NCI-H128 (cell line): ENCODE measurements around the gene DLX5.
"Not testable (repeated sequence)": the region's sequence is repeated elsewhere in the genome, so short reads cannot be mapped to it uniquely, and the experiment has no call there.

Experiments
- DNase-seq: peaks from one replicate; lab custom pipeline; 2025; ENCODE audit not compliant: unreplicated experiment; lab: John Stamatoyannopoulos, UW

DLX5 gene

DNA sequence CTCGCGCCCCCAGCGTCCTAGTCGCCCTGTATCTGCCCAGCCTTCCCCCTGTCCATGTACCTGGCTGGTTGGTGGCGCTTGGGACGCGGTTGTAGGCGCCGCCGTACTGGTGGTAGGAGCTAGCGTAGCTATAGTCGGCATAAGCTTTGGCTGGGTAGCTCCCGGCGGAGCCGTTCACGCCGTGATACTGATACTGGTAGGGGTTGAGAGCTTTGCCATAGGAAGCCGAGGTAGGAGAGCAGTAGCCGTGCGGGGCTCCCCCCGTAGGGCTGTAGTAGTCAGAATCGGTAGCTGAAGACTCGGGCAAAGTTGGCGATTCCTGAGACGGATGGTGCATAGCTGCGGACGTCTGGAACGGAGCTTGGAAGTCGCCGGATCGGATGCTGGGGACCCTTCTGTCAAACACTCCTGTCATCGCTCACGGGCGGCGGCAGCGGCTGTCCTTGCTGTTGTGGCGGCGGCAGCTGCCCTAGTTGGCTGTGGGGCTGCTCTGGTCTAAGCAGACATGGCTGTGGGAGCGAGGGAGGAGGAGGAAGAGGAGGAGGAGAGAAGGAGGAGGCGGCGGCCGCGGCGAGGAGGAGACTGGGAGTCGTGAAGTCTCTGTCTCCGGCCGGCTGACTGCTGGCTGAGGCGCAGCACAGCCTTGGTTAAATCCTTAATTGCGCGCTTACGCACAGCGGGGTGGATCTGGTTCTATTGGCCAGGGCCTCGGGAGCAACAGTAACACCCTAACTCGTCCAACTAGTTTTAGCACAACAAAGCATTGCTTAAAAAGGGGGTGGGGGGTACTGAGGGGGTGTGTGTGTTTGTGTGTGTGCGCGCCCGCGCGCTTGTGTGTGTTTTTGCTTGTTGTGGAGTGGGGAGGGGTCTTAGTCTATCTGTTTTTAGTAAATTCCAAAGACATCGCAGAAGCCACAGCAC is at the start of gene DLX5:
Gene DLX5 (minus strand): TSS at position 623 of the 921 bp plus-strand sequence. CDS start 208 bp downstream, at position 415.
- peak; percentile 28 for DNase-seq

DNA sequence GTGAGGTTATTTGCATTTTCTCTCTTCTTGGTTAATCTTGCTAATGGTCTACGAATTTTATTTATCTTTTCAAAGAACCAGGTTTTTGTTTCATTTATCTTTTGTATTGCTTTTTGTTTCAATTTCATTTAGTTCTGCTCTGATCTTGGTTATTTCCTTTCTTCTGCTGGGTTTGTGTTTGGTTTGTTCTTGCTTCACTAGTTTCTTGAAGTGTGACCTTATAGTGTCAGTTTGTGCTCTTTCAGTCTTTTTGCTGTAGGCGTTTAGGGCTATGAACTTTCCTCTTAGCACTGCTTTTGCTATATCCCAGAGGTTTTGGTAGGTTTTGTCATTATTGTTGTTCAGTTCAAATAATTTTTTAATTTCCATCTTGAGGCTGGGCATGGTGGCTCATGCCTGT is 47.4 kb upstream of the DLX5 start:
- not testable (repeated sequence) for DNase-seq

DNA sequence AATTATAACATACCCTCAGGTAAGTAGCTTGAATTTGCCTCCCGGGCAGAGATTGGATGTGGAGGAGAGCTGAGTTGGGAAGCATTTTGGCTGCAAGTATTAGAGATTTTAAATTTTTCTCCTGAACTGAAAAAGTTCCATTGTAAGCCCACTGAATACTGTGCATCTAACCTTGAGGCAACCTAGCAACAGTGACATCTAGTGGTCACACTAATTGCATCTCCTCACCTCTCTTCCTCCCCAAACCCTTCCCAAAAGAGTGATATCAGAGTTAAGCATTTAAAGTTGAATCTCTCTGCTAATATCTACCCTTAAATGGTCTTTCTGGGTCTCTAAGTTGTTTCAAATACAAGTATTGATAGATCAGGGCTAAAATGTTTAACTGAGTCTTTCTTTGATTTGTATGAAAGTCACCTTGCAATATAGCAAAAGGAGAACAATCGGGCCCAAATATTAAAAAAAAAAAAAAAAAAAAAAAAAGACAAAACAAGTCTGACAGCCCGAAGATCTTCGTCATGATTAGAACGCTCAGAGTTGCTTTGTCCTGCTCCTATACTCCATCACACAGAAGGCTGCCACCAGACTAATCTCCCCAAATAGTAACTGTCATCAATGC is 40.4 kb upstream of the DLX5 start:
- DNase-seq: peak; percentile 6

DNA sequence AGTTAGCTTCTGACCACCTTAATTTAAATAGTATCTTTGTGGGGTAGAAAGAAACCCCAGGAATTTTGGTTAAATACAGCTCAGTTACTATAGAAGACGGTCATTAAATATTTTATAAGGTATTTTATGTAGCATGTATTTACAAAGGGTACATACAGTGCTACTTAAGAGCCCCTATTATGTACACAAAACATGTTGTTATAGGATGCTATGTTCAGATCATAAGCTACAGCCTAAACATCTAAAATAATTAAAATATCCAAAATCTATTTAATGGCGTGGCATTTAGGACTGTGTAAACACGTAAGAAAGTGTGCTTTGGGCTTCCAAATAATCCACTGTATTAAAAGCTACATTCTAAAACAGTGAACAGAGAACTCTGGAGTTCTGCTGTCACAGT is 39.4 kb upstream of the DLX5 start:
- DNase-seq: no peak

DNA sequence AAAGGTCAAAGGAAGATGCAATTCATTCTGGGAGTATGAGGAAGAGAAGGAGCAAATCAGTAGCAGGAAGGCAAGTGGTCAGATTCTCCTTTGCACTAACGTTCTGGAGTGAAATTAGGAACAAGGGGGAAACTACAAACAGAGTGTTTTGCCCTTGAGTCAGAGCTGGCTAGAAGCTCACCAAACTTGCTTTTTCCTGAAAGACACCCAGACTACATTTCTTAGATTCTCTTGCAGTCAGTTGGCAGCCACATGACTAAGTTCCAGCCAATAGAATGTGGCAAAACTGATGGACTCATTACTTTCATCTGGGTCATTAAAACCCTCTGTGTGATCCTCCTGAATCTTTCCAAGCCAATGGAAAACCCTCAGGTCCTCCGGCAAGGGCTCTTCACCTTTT is 18.6 kb upstream of the DLX5 start:
- DNase-seq: no peak

- DNase-seq: no peak
Measured at GRCh38 chr7:97039374-97040065, 14.9 kb upstream of the DLX5 start.

DNA sequence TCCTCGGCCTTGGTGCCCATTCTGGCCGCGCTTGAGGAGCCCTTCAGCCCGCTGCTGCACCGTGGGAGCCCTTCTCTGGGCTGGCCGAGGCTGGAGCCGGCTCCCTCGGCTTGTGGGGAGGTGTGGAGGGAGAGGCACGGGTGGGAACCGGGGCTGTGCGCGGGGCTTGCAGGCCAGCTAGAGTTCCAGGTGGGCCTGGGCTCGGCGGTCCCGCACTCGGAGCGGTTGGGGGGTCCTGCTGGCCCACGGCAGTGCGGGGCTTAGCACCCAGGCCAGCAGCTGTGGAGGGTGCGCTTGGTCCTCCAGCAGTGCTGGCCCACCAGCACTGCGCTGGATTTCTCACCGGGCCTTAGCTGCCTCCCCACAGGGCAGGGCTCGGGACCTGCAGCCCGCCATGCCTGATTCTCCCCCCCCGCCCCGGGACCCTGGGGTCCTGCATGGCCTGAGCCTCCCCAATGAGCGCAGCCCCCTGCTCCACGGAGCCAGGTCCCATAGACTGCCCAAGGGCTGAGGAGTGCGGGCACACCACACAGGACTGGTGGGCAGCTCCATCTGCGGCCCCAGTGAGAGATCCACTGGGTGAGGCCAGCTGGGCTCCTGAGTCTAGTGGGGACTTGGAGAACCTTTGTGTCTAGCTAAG is 9.7 kb upstream of the DLX5 start:
- not testable (repeated sequence) for DNase-seq

GRCh38 chr7:97027427-97028234 is 3.0 kb upstream of the DLX5 start:
- DNase-seq: peak; percentile 44

DNA sequence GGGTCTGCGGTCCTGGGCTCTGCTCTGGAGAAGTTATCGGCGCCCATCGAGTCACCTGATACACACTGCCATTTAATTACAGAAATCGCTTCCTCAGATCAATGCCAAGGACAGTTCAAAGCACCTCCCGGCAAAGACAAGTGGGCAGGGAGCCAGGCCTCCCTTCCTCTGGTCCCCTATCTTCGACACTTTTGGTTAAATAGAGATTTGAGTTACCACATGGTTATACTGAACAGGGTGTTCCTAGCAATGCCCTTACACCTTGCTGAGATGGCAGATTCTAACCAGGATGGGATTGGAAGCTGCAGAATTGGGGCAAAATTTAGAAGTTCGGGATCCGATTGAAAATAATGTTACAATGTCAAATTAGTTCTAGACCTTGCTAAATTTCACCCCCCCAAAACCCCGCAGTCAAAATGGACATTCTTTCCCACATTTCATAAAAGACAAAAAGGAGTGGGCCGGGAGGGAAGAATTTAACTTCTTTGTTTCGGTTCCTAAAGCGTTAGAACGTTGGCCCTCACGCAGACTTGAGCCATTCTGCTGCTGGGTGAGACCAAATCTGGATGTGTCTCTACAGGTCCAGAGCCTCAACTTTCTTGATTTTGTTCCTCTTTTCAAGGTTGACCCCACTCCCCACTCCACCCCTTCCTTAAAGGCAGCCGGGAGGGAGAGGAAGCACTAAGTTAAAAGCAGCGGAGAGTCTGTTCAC is 2.2 kb upstream of the DLX5 start:
- DNase-seq: no peak

DNA sequence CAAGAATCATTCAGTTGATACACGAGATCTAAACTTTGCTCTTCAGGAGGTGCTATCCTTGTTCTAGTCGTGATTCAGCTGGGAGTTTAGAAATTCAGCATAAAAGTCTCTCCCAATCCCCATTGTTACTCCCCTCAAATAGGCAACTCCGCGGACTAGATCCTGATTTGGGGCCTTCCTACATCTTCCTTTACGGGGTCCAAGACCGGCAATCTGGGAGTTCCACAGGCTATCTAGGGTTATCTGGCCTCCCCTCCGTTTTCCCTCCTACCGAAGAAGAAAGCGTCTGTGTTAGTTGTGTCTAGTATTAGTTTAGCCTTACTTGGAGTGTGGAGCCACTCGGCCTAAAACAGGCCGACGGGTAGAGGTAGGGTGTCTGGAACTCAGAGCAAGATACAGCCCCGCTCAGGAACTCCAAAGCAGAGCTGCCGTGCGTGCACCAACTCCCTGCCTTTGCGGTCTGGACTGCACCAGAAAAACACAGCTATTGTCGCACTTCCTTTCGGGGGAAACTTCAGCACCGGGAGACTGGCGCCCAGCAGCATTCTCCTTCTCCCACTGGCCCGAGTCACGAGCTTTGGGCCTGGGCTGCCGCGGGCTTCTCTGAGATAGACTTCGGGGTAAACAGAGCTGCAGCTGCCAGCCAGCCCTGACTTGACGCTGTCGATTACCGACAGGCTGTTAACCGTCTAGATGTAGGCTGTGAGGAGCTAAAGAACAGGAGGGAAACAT is 1.5 kb upstream of the DLX5 start:
- no peak for DNase-seq

DNA sequence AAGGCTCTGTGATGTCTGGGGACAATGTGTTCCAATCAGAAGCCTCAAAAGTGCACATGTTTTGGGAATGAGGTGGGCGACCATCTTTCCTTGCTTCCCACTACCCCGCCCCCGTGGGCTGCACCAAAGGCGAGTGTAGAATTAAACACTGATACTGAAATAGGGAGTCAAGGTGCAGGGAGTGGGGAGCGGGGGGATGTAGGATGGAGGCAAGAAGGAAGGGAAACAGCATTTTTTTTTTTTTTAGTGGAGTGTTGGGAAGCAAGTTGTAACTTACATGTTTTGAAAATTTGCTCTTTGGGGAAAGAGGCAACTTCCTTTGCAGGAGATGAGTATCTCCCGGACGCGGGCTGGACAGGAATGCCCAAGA is 484 bp upstream of the DLX5 start:
- DNase-seq: no peak

GRCh38 chr7:97022491-97023306 is 1.9 kb downstream of the DLX5 start:
- no peak for DNase-seq

GRCh38 chr7:97021747-97022490 is 2.7 kb downstream of the DLX5 start:
- DNase-seq: no peak

DNA sequence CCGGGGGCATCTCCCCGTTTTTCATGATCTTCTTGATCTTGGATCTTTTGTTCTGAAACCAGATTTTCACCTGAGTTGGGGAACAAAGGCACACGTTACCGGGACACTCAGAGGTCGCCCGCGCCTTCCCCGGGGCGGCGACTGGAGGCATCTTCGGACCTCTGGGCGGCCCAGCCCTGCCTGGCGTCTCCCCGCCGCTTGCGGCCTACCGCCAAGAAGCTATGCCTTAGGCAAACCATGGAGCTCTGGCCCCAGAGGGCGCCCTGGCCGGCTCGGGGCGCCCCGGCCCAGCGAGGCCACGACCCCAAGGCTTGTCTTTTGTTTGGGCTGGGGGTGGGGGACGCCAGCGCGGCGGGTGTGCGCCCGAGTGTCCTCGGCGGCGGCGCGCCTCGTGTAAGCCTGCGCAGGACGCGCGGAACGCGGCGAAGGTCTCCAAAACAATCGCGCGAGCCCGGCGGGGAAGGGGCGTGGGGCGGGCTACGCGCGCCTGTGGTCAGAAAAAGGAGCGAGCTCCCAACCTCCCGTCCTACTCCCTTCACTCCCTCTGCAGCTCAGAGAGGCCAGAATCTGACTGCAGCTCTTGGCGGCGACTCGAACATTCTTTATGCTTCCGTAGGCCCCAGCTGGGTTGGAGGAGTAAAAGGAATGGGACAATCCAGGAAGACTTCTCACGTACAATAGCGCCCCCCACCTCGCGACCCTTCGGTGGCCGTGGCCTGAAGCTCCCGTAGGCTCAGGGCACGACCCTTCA is 3.5 kb downstream of the DLX5 start:
- DNase-seq: no peak

DNA sequence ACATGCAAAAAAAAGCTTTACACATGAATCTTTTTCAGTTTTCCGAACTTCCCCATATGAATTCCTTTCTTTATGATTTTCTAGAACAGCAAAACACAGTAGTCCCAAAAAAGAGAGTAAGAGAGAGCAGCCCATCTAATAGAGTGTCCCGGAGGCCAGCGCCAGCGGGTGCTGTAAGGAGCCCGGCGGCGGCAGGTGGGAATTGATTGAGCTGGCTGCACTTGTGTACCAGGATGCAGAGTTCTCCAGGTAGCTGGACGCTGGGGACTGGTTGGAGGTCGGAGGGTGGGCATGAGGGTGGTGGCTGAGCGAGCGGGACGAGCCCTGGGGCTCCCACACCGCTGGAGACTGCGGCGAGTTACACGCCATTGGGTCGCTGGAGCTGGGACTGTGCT is 4.0 kb downstream of the DLX5 start:
- DNase-seq: no peak

DNA sequence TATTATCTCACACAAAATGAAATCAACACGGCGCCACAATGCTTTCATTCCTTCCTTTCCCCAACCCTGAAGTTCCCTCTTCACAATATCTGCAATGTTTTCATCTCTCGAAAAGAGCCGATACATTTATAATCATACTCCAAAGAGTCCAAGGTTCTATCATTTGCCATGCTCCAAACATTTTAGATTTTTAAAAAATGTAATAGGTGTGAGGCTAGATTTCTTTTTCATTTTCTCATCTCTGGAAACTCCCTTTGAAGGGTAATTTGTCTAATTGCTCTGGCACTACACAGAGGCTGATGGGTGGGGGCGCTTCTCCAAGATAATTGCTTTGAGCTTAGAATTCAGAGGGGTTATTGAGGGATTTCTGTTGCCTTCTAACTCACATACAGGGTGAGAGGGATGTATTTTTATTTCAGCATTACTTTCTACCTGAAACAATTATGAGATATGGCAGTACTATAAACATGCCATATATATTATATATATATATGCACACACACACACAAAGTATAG is 4.9 kb downstream of the DLX5 start:
- DNase-seq: no peak
